Breast epithelium (tissue), 3 donors: ENCODE results near the gene MTR.

Source experiments
- CTCF ChIP-seq, 3 donors: fragments of 450-650 bp; IDR thresholded peaks; one replicate each; pipeline ENCODE4 v1.5.1; 2016 to 2017; ENCODE audit warnings: antibody characterized with exemption in 3 of 3, mild to moderate bottlenecking in 3 of 3, moderate library complexity in 3 of 3
- POLR2A ChIP-seq: fragments of 450-650 bp; IDR thresholded peaks from one replicate; pipeline ENCODE4 v1.6.1; 2016; ENCODE audit warnings: antibody characterized with exemption, mild to moderate bottlenecking, moderate library complexity
- POLR2AphosphoS5 ChIP-seq, 3 donors: sonication (generic); formaldehyde crosslinking; IDR thresholded peaks; one replicate each; pipeline ENCODE4 v1.6.1; 2017; ENCODE audit warnings: antibody characterized with exemption in 3 of 3

DNA sequence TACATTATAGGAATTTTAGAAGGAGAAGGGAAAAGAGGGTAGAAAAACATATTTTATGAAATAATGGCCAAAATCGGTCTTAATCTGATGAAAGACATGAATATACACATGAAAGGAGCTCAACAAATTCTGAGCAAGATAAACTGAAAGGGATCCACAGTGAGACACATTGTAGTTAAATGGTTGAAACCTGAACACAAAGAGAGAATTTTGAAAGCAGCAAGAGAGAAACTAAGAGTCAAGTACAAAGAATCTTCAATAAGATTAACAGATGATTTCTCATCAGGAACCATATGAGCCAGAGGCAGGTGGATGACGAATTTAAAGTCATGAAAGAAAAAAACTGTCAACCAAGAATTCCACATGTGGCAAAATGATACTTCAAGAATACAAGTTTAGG is 15.8 kb upstream of the MTR start:
- TF ChIP-seq CTCF (IDR thresholded peaks at IDR 0.05) (no peak), POLR2A (no peak), POLR2AphosphoS5 (IDR thresholded peaks at IDR 0.05) (no peak)
